GM12878 (cell line): ENCODE measurements around the gene TRNT1. TPM values are rescaled to one million over a fixed set of nuclear protein-coding genes. Genes with fewer than 3 reads are reported as not detected.

ENCODE experiments used
- ATAC-seq: fragments of 200-7000 bp; cut with Tn5 transposase; 3 replicates; pipeline ENCODE4 v1.9.1; 2020; ENCODE audit warnings: mild to moderate bottlenecking, moderate library complexity
- BruUV-seq: library from RNA; stranded (reverse); fragments of 400-500 nt; replicated peaks from 2 replicates; lab custom pipeline; 2021; lab: Mats Ljungman, UMichigan
- CTCF ChIA-PET: fragments of 300-600 bp; sonication (Branson Sonifier 250); formaldehyde crosslinking; extraction: SDS; loops from one replicate; lab custom pipeline; 2021; ENCODE audit warnings: inconsistent platforms; lab: Yijun Ruan, JAX
- POLR2A ChIA-PET: fragments of 350-600 bp; formaldehyde crosslinking; extraction: SDS; loops from one replicate; lab custom pipeline; 2021; ENCODE audit warnings: inconsistent platforms; lab: Charles Lee
- RAD21 ChIA-PET: fragments of 300-600 bp; sonication (Branson Sonifier 250); formaldehyde crosslinking; loops from one replicate; lab custom pipeline; 2023; ENCODE audit warnings: antibody characterized with exemption; ENCODE audit not compliant: unreplicated experiment; lab: Charles Lee
- SMC1A ChIA-PET: fragments of 300-600 bp; sonication (Branson Sonifier 250); formaldehyde crosslinking; loops from one replicate; lab custom pipeline; 2023; ENCODE audit not compliant: unreplicated experiment, uncharacterized antibody; lab: Charles Lee
- DNase-seq: peaks from one replicate; pipeline ENCODE4 v3.0.0-alpha.2; 2011; ENCODE audit warnings: low read depth, low spot score
- FAIRE-seq: peaks from 3 replicates; lab custom pipeline; 2011; peaks lifted over from hg19 to GRCh38; lab: Jason Lieb, UNC
- H2AFZ ChIP-seq: 2 replicates; pipeline ENCODE4 v1.6.0; 2011; ENCODE audit warnings: low read depth, low read length, control low read depth; ENCODE audit not compliant: control insufficient read depth
- H3K27ac ChIP-seq: 2 replicates; pipeline ENCODE4 v1.5.1; 2011; ENCODE audit warnings: control low read depth; ENCODE audit not compliant: control insufficient read depth, insufficient read depth
- H3K27me3 ChIP-seq, 2 experiments: replicated peaks in 1 of 2; 2 replicates each; pipeline versions ENCODE4 v1.6.0 to v1.6.1; 2011; ENCODE audit warnings: low read length in 1 of 2; ENCODE audit not compliant: control insufficient read depth in 2 of 2, insufficient read depth in 2 of 2
- H3K36me3 ChIP-seq, 2 experiments: 2 replicates each; pipeline ENCODE4 v1.5.1; 2011; ENCODE audit warnings: low read length in 1 of 2; ENCODE audit not compliant: control insufficient read depth in 2 of 2, insufficient read depth in 2 of 2
- H3K4me1 ChIP-seq: 2 replicates; pipeline ENCODE4 v1.6.1; 2011; ENCODE audit warnings: mild to moderate bottlenecking, low read length, moderate library complexity, mixed read lengths; ENCODE audit not compliant: control insufficient read depth, insufficient read depth
- H3K4me2 ChIP-seq: 2 replicates; pipeline ENCODE4 v1.6.0; 2011; ENCODE audit warnings: control low read depth; ENCODE audit not compliant: control insufficient read depth, insufficient read depth
- H3K4me3 ChIP-seq: fragments of 200-600 bp; sonication (generic); 2 replicates; pipeline ENCODE4 v1.5.1; 2016
- H3K79me2 ChIP-seq: 2 replicates; pipeline ENCODE4 v1.6.0; 2011; ENCODE audit warnings: low read length; ENCODE audit not compliant: control insufficient read depth, insufficient read depth
- H3K9ac ChIP-seq: 2 replicates; pipeline ENCODE4 v1.8.0; 2011; ENCODE audit warnings: low read length, control low read depth, mixed read lengths; ENCODE audit not compliant: control insufficient read depth, insufficient read depth
- H3K9me3 ChIP-seq: replicated peaks from 3 replicates; pipeline ENCODE4 v1.5.1; 2011; ENCODE audit warnings: mild to moderate bottlenecking, low read length; ENCODE audit not compliant: control insufficient read depth, insufficient read depth
- H4K20me1 ChIP-seq: 2 replicates; pipeline ENCODE4 v1.6.0; 2011; ENCODE audit not compliant: control insufficient read depth, insufficient read depth
- ASH2L ChIP-seq: fragments of 300-600, 200-600 bp; sonication (generic); IDR thresholded peaks from 2 replicates; pipeline ENCODE4 v1.6.1; 2017; ENCODE audit warnings: low read depth, mild to moderate bottlenecking, borderline replicate concordance
- BCL11A ChIP-seq: IDR thresholded peaks from 2 replicates; pipeline ENCODE4 v1.6.1; 2011; ENCODE audit warnings: low read depth, low read length
- JUNB ChIP-seq: IDR thresholded peaks from 2 replicates; pipeline ENCODE4 v1.6.1; 2016; ENCODE audit warnings: antibody characterized with exemption, mild to moderate bottlenecking
- NFYB ChIP-seq: IDR thresholded peaks from 2 replicates; pipeline ENCODE4 v1.6.1; 2011; ENCODE audit warnings: low read depth, mild to moderate bottlenecking, low read length, improper control_type of control experiment, moderate library complexity; ENCODE audit not compliant: insufficient read depth
- NR2F1 ChIP-seq: fragments of 450-650 bp; conservative IDR thresholded peaks from 2 replicates; pipeline ENCODE4 v1.6.1; 2017; ENCODE audit warnings: mild to moderate bottlenecking
- RAD51 ChIP-seq: fragments of 450-650 bp; IDR thresholded peaks from 2 replicates; pipeline ENCODE4 v1.6.1; 2016; ENCODE audit warnings: moderate library complexity, mild to moderate bottlenecking, inconsistent platforms
- SREBF2 ChIP-seq: IDR thresholded peaks from 2 replicates; pipeline ENCODE4 v1.6.1; 2012; ENCODE audit warnings: mild to moderate bottlenecking, low read length
- SUPT20H ChIP-seq: IDR thresholded peaks from 2 replicates; pipeline ENCODE4 v1.6.1; 2011; ENCODE audit warnings: low read depth, mild to moderate bottlenecking, low read length, moderate library complexity, borderline replicate concordance; ENCODE audit not compliant: control insufficient read depth
- SUZ12 ChIP-seq: fragments of 200-600 bp; sonication (generic); IDR thresholded peaks from one replicate; pipeline ENCODE4 v1.6.1; 2018; ENCODE audit warnings: antibody characterized with exemption, mild to moderate bottlenecking; ENCODE audit not compliant: unreplicated experiment
- ZNF622 ChIP-seq: fragments of 450-650 bp; IDR thresholded peaks from 2 replicates; pipeline ENCODE4 v1.6.1; 2017; ENCODE audit warnings: mild to moderate bottlenecking, inconsistent platforms
- WGBS: methylation state at CpG from one replicate; pipeline ENCODE4 v1.1.6; 2016; ENCODE audit warnings: low lambda C conversion rate; ENCODE audit not compliant: insufficient replicate concordance, insufficient coverage; ENCODE audit errors: missing lambda C conversion rate; 5-methylcytosine and 5-hydroxymethylcytosine counted together
- in situ Hi-C: fragments of 300-500 bp; cut with MboI; formaldehyde crosslinking; loops from 9 replicates; pipeline ENCODE4 v1.14.3; 2018; ENCODE audit warnings: mixed read lengths
- intact Hi-C: fragments of 100-400 bp; cut with micrococcal nuclease; formaldehyde crosslinking; loops from one replicate; pipeline ENCODE4 v1.14.2; 2022; ENCODE audit not compliant: unreplicated experiment
- polyA plus RNA-seq, 11 experiments: library from polyadenylated mRNA; depleted of rRNA in 4 of 11; unstranded in 6 of 11; stranded (reverse) in 5 of 11; fragments of >200 nt; fragmentation: Nextera tagmentation in 4 of 11; fragmentation: Illumina TruSeq in 1 of 11; extraction: Ambion mirVana in 4 of 11; extraction: Trizol in 1 of 11; gene quantifications; 1 replicate in 1 of 11; 2 replicates in 10 of 11; pipeline versions ENCODE4 v1.2.1 to v1.2.3, GENCODE V29; 2011 to 2016; ENCODE audit warnings: inconsistent platforms in 2 of 11, missing spikeins in 2 of 11, low read depth in 1 of 11
- total RNA-seq, 4 experiments: library from RNA; depleted of rRNA in 3 of 4; stranded (reverse); fragments of >200 nt in 3 of 4; fragmentation: Illumina TruSeq in 1 of 4; extraction: Trizol in 1 of 4; gene quantifications; 2 replicates each; pipeline versions ENCODE4 v1.2.1 to v1.2.3, GENCODE V29; 2013 to 2021
- TF ChIP-seq, protein P1 (sequence below): fragments of 450-650 bp; IDR thresholded peaks from 2 replicates; pipeline ENCODE4 v1.6.1; 2016; ENCODE audit warnings: mild to moderate bottlenecking, moderate library complexity, borderline replicate concordance
- TF ChIP-seq, protein P2 (sequence below): IDR thresholded peaks from 2 replicates; pipeline ENCODE4 v1.6.1; 2012; ENCODE audit warnings: low read depth, low read length, improper control_type of control experiment
- TF ChIP-seq, protein P3 (sequence below): fragments of 450-650 bp; IDR thresholded peaks from 2 replicates; pipeline ENCODE4 v1.6.1; 2018; ENCODE audit warnings: borderline replicate concordance, mild to moderate bottlenecking; ENCODE audit not compliant: partially characterized antibody
- TF ChIP-seq, protein P4 (sequence below): fragments of 450-650 bp; formaldehyde crosslinking; IDR thresholded peaks from 2 replicates; pipeline ENCODE4 v1.4.0; 2022; ENCODE audit warnings: mild to moderate bottlenecking, moderate library complexity

TRNT1 gene
- total and polyA plus RNA-seq, 10 of the 15 experiments (the other 5 are each of a cell fraction or from before 2014, with no cell fraction given): 28.6 to 54.9 (median 36.6) TPM

DNA sequence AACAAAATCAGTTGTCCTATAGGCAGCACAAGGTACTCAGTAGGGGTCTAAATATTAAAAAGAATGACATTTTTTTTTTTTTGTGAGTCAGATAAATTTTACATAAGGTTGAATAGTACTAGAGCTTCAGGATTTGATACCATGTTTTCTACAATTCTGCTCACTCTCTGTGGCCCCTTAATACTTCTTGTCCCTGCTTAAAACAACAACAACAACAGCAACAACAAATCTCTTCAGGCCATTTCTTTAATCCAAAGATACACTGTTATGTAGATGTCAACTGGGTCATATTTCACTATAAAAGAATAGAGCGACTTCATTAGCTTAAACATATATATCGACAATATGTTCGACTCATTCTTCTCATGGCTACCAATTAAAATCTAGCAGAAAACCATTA is 19.6 kb upstream of the TRNT1 start:
- H3K4me1 ChIP-seq: peaks cover 34% of the 10 kb centered on the region
- in situ Hi-C loops: no loop called here
- intact Hi-C loops: no loop called here
- FAIRE-seq: no peak
- H3K9me3 ChIP-seq: no peaks in the 10 kb centered on the region
- no TSS peak for BruUV-seq
- no peak overlapping the region for H3K4me3 ChIP-seq
- ChIA-PET POLR2A (no interaction called here), RAD21 (no interaction called here), CTCF (interaction anchor here (1.1 kb wide), 1 partner anchor 25 kb away, joined by 3 read pairs; no protein-coding TSS in a partner anchor), SMC1A (interaction anchor here (1.0 kb wide), 1 partner anchor 23 kb away, joined by 3 read pairs; no protein-coding TSS in a partner anchor)
- no peak overlapping the region for H3K4me2 ChIP-seq
- no peaks in the 10 kb centered on the region for H4K20me1 ChIP-seq
- no peak for DNase-seq
- 97% methylated on average over 3 of the region's 3 CpGs for WGBS
- no peaks in the 10 kb centered on the region for H3K36me3 ChIP-seq
- ATAC-seq: no peak
- no peak overlapping the region for H3K27ac ChIP-seq
- H2AFZ ChIP-seq: no peak overlapping the region
- no peak overlapping the region for H3K9ac ChIP-seq
- H3K27me3 ChIP-seq: no peaks in the 10 kb centered on the region
- no peaks in the 10 kb centered on the region for H3K79me2 ChIP-seq
- no peak for TF ChIP-seq ASH2L
- TF ChIP-seq RAD51: no peak
- no peak for TF ChIP-seq SREBF2
- no peak for TF ChIP-seq ZNF622
- no peak for TF ChIP-seq SUPT20H
- no peak for TF ChIP-seq SUZ12
- TF ChIP-seq, protein P1, sequence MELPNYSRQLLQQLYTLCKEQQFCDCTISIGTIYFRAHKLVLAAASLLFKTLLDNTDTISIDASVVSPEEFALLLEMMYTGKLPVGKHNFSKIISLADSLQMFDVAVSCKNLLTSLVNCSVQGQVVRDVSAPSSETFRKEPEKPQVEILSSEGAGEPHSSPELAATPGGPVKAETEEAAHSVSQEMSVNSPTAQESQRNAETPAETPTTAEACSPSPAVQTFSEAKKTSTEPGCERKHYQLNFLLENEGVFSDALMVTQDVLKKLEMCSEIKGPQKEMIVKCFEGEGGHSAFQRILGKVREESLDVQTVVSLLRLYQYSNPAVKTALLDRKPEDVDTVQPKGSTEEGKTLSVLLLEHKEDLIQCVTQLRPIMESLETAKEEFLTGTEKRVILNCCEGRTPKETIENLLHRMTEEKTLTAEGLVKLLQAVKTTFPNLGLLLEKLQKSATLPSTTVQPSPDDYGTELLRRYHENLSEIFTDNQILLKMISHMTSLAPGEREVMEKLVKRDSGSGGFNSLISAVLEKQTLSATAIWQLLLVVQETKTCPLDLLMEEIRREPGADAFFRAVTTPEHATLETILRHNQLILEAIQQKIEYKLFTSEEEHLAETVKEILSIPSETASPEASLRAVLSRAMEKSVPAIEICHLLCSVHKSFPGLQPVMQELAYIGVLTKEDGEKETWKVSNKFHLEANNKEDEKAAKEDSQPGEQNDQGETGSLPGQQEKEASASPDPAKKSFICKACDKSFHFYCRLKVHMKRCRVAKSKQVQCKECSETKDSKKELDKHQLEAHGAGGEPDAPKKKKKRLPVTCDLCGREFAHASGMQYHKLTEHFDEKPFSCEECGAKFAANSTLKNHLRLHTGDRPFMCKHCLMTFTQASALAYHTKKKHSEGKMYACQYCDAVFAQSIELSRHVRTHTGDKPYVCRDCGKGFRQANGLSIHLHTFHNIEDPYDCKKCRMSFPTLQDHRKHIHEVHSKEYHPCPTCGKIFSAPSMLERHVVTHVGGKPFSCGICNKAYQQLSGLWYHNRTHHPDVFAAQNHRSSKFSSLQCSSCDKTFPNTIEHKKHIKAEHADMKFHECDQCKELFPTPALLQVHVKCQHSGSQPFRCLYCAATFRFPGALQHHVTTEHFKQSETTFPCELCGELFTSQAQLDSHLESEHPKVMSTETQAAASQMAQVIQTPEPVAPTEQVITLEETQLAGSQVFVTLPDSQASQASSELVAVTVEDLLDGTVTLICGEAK: no peak
- no peak for TF ChIP-seq NFYB
- no peak for TF ChIP-seq JUNB
- TF ChIP-seq, protein P2, sequence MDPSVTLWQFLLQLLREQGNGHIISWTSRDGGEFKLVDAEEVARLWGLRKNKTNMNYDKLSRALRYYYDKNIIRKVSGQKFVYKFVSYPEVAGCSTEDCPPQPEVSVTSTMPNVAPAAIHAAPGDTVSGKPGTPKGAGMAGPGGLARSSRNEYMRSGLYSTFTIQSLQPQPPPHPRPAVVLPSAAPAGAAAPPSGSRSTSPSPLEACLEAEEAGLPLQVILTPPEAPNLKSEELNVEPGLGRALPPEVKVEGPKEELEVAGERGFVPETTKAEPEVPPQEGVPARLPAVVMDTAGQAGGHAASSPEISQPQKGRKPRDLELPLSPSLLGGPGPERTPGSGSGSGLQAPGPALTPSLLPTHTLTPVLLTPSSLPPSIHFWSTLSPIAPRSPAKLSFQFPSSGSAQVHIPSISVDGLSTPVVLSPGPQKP: no peak
- no peak for TF ChIP-seq BCL11A
- no peak for TF ChIP-seq NR2F1
- TF ChIP-seq, protein P3, sequence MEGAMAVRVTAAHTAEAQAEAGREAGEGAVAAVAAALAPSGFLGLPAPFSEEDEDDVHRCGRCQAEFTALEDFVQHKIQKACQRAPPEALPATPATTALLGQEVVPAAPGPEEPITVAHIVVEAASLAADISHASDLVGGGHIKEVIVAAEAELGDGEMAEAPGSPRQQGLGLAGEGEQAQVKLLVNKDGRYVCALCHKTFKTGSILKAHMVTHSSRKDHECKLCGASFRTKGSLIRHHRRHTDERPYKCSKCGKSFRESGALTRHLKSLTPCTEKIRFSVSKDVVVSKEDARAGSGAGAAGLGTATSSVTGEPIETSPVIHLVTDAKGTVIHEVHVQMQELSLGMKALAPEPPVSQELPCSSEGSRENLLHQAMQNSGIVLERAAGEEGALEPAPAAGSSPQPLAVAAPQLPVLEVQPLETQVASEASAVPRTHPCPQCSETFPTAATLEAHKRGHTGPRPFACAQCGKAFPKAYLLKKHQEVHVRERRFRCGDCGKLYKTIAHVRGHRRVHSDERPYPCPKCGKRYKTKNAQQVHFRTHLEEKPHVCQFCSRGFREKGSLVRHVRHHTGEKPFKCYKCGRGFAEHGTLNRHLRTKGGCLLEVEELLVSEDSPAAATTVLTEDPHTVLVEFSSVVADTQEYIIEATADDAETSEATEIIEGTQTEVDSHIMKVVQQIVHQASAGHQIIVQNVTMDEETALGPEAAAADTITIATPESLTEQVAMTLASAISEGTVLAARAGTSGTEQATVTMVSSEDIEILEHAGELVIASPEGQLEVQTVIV: no peak
- TF ChIP-seq, protein P4, sequence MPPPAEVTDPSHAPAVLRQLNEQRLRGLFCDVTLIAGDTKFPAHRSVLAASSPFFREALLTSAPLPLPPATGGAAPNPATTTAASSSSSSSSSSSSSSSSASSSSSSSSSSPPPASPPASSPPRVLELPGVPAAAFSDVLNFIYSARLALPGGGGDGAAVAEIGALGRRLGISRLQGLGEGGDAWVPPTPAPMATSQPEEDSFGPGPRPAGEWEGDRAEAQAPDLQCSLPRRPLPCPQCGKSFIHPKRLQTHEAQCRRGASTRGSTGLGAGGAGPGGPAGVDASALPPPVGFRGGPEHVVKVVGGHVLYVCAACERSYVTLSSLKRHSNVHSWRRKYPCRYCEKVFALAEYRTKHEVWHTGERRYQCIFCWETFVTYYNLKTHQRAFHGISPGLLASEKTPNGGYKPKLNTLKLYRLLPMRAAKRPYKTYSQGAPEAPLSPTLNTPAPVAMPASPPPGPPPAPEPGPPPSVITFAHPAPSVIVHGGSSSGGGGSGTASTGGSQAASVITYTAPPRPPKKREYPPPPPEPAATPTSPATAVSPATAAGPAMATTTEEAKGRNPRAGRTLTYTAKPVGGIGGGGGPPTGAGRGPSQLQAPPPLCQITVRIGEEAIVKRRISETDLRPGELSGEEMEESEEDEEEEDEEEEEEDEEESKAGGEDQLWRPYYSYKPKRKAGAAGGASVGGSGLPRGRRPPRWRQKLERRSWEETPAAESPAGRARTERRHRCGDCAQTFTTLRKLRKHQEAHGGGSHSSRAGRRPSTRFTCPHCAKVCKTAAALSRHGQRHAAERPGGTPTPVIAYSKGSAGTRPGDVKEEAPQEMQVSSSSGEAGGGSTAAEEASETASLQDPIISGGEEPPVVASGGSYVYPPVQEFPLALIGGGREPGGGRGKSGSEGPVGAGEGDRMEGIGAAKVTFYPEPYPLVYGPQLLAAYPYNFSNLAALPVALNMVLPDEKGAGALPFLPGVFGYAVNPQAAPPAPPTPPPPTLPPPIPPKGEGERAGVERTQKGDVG: no peak
